GM12873 (cell line): ENCODE data around the gene TBX4.

Experiments
- CTCF ChIP-seq: IDR thresholded peaks from 2 replicates; pipeline ENCODE4 v1.5.1; 2012; ENCODE audit warnings: low read depth, mild to moderate bottlenecking, moderate library complexity, low read length, control low read depth; ENCODE audit not compliant: insufficient read depth; ENCODE audit errors: missing control alignments

TBX4 gene

GRCh38 chr17:61420745-61421398, 31.4 kb upstream of the TBX4 start:
- TF ChIP-seq CTCF, result no peak

- TF ChIP-seq CTCF, result no peak
Measured at GRCh38 chr17:61421460-61421859, 30.8 kb upstream of the TBX4 start.

GRCh38 chr17:61422116-61422799, 30.0 kb upstream of the TBX4 start:
- no peak for TF ChIP-seq CTCF

GRCh38 chr17:61422869-61423268, 29.4 kb upstream of the TBX4 start:
- no peak for TF ChIP-seq CTCF

- no peak for TF ChIP-seq CTCF
Measured at GRCh38 chr17:61423967-61424649, 28.1 kb upstream of the TBX4 start.

- TF ChIP-seq CTCF, result no peak
Measured at GRCh38 chr17:61425682-61426481, 26.3 kb upstream of the TBX4 start.
